TTC549 (cell line): ENCODE results near the gene FUT3.

ENCODE experiments used
- FAIRE-seq: peaks from 2 replicates; lab custom pipeline; 2012; peaks lifted over from hg19 to GRCh38; lab: Jason Lieb, UNC

The FUT3 gene

DNA sequence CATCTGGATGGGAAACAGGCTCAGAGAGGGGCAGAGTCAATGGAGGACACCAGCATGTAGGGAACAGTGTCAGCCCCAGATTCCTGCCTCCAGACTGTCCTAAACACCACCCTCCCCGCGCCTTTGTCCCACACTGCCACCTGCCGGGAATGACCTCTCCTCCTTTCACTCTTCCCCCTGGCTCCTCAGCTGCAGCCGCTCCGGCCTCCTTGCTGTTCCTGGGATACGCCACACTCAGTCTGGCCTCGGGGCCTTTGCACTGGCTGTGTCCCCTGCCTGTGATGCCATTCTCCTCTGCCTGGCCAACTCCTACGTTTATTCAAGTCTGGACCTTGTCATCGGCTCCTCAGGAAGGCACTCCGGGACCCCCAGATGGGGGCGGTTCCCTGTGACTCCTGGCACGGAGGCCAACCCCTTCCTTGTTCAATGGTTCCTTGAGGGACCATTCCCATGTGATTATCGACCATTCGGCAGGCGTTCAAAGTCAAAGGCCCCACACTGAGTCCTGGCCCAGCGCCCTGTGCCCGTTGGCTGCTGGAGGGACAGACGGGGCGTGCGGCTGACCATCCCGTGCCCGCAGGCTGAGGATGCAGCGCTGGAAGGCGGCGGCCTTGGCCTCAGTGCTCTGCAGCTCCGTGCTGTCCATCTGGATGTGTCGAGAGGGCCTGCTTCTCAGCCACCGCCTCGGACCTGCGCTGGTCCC lies 27.5 kb downstream of the FUT3 start:
- no peak for FAIRE-seq

- FAIRE-seq = no peak
These were observed 28.9 kb downstream of the FUT3 start for GRCh38 chr19:5822181-5822844.

GRCh38 chr19:5821521-5822180 lies 29.6 kb downstream of the FUT3 start:
- no peak for FAIRE-seq

DNA sequence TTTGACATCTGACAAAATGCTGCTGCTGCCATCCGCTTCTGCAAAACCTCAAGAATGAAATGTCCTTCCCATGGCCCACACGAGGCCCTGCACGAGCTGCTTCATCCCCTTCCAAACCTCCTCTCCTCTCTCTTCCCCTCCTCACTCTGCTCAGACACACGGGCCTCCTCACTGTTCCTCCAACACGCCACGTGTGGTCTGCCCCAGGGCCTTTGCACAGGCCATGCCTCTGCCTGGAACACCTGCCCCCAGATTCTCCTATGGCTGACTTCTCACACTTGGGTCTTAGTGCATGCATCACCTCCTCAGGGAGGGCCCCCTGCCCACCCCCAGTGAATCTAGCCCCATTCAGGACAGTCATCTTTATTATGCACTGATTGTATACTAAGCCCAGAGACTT lies 30.5 kb downstream of the FUT3 start:
- FAIRE-seq = no peak

- no peak for FAIRE-seq
These were observed 32.7 kb downstream of the FUT3 start for GRCh38 chr19:5818594-5818993.

DNA sequence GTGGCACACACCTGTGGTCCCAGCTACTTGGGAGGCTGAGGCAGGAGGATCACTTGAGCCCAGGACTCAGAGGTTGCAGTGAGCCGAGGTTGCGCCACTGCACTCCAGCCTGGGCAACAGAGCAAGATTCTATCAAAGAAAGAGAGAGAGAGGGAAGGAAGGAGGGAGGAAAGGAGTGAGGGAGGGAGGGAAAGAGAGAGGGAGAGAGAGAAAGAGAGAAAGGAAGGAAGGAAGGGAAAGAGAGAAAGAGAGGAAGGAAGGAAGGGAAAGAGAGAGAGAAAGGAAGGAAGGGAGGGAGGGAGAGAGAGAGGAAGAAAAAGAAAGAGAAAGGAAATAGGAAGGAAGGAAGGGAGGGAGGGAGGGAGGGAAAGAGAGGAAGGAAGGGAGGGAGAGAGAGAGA lies 34.0 kb downstream of the FUT3 start:
- no peak for FAIRE-seq

DNA sequence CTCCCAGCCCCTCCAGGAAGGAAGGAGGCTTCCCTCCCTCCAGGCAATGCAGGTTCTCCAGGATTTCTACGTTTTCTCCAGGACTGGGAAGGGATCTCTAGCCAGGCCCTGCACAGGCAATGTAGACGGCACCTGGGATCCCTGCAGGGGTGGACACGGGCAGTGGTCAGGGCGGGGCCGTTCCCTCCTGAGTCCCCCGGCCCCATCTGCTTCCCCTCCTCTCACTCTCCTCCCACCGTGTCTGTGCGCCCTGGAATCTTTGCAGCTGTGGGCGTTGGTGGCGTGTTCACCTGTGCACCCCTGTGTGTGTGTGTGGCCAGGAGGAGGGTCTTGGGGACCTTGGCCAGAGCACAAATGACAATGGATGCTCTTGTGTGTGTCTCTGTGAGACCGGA lies 36.4 kb downstream of the FUT3 start:
- FAIRE-seq = no peak

DNA sequence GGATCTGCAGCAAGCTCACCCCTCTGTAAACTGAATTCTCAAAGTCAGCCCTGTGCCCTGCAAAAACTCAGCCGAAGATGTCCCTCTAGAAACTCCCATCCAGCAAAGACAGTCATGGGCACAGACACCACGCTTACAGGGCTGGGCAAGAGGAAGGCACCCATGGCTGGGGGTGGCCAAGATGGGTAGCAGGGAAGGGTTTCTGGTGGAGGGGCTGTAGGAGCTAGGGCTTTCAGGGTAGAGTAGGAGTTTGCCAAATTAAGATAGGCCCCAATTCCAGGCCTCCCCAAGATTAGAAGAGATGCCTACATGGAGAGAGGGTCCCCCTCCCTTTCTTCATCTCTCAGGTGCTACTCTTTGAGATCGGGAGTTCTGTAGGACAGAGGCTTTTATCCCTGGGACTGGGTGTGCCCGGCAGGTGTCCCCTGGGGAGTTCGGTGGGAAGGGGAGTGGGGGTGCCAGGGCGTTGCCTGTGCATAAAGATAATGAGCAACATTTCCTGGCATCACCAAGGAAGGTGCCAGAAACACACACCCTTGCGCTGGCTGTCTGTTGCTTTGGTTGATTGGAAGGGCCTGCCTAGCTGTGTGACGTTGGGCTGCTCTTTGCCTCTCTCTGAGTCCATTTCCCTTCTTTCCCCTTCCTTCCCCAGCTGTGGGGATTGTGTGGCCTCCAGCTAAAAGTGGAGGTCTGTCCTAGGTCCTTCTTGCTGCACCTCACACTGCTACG lies 37.0 kb downstream of the FUT3 start:
- FAIRE-seq = no peak

- FAIRE-seq = no peak
These were observed 40.1 kb downstream of the FUT3 start for GRCh38 chr19:5811117-5811516.

DNA sequence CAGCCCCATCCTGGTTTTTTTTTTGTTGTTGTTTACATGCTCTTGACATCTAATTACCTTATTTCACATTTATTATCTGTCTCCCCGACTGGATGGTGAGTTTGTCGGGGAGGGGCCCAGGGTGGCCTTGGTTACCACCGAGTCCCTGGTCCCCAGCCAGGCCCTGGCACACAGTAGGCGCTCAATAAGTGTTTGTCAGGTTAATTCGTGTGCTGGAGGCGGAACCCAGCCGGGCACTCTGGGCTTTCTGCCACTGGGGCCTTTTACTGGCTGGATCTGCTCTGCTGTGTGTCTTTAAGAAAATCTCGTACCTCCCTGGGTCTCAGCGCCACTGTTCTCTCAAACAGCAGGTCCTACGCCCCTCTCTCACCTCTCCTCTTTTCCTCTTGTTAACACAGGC lies 41.8 kb downstream of the FUT3 start:
- FAIRE-seq = no peak

DNA sequence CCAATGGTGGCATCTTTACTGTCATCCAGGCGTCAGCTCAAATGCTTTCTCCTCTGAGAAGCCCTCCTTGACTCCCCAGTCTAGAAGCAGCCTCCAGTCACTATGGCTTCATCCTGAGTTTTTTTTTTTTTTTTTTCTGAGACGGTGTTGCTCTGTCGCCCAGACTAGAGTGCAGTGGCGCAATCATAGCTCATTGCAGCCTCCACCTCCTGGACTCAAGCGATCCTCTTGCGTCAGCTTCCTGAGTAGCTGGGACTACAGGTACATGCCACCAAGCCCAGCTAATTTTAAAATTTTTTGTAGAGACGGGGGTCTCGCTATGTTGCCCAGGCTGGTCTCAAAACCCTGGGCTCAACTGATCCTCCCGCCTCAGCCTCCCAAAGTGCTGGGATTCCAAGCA lies 42.2 kb downstream of the FUT3 start:
- FAIRE-seq = no peak

DNA sequence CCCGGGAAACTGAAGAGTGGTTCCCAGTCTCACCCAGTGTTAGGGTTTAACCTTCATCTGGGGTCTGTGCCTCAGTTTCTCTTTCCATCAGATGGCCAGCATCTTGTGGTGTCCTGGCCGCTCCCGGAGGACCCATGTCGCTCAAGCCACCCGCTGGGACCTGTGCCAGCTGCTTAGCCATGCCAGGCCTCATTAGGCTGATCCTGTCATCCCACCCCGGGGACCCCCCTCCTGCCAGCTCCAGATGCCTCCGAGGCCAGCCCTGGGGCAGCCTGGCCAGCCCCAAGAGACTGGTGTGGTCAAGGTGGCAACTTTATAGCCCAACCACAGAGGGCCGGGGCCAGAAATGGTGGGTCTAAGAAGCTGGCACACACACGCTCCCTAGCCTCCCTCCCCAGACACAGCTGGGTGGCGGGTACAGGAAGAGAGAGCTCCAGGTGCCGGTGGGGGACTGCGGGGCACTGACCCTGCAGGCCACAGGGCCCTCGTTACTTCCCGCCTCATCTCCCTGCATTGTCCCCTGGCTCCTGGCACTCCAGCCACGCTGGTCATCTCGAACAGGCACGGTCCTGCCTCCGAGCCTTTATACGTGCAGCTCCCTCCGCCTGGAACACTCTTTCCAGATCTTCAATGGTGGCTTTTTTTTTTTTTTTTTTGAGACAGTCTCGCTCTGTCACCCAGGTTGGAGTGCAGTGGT lies 43.0 kb downstream of the FUT3 start:
- FAIRE-seq = no peak

DNA sequence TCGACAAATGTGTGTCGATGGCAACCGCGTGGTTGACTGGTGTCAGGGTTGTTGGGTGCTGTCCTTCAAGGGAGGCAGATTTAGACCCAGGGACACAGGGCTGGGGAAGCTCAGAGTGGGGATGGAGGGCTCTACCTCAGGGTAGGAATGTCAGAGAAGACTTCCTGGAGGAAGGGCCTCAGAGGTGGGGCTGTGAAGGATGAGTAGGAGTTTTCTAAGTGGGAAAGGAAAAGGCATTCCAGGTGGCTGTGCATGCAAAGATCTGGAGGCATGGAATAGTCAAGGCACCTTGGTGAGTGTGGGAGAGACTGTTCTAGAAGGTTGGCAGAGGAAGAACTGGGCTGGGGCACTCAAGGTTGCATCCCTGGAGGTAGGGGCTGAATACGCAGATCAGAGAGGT lies 44.3 kb downstream of the FUT3 start:
- no peak for FAIRE-seq

- FAIRE-seq = no peak
These were observed 45.1 kb downstream of the FUT3 start for GRCh38 chr19:5806133-5806489.

DNA sequence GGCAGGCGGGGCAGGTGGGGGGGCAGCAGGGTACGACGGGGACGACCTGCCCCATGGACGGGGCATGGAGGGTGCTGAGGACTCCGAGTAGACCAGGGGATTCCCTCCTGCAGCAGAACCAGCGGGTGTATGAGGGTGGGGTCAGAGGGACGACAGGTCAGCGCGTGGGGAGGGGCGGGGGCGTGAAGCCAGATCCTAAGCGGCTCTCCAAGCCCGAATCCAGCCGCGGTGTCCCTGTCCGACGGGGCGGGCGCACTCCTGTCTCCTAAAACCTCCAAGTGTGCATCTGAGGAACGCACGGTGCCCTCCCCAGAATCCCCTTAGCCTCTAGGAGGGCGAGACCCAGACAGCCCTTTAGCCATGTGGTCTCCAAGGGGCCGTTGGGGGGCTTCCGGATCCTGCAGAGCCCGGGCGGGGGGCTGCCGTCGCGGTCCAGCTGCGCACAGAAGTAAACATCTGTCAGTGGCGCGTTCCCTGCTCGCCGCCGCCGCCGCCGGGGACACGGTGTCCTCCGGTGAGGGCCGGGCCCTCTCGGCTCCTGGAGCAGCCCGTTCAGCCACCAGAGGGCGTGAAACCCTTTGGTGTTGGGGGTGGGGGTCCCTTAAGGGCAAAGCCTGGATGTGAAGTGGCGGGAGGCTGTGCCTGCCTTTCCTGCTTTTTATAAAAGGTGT lies 45.7 kb downstream of the FUT3 start:
- no peak for FAIRE-seq

- FAIRE-seq = no peak
These were observed 46.5 kb downstream of the FUT3 start, which contains the start of gene NRTN for GRCh38 chr19:5804516-5805461. TSS of gene NRTN (plus strand) at chr19:5805067. CDS start at chr19:5824166, 19,099 bp downstream.

- peak; percentile 25 for FAIRE-seq
These were observed 47.3 kb downstream of the FUT3 start for GRCh38 chr19:5803752-5804515.

DNA sequence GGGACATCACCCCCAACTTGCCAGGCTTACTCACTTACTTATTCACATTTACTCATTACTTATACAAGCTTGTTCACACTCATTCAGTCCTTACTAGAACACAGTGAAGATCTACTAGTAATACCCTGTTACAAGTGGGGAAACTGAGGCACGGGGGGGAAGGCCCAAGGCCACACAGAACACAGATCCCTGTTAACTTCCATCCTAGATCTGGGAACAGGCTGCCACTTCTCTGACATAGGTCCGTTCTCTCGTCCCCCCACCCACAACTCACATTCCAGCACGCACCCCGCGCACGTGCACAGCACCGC lies 47.9 kb downstream of the FUT3 start:
- FAIRE-seq = no peak

- no peak for FAIRE-seq
These were observed 49.2 kb downstream of the FUT3 start for GRCh38 chr19:5801796-5802619.
